ENCODE measurements around the gene SLC35D1.

The SLC35D1 gene

GRCh38 chr1:67060811-67061218 lies 6.9 kb upstream of the SLC35D1 start:
- no peak overlapping the region for H3K27ac ChIP-seq
- no peak for TF ChIP-seq ZFX (IDR thresholded peaks at IDR 0.05)
- TF ChIP-seq, protein P1, sequence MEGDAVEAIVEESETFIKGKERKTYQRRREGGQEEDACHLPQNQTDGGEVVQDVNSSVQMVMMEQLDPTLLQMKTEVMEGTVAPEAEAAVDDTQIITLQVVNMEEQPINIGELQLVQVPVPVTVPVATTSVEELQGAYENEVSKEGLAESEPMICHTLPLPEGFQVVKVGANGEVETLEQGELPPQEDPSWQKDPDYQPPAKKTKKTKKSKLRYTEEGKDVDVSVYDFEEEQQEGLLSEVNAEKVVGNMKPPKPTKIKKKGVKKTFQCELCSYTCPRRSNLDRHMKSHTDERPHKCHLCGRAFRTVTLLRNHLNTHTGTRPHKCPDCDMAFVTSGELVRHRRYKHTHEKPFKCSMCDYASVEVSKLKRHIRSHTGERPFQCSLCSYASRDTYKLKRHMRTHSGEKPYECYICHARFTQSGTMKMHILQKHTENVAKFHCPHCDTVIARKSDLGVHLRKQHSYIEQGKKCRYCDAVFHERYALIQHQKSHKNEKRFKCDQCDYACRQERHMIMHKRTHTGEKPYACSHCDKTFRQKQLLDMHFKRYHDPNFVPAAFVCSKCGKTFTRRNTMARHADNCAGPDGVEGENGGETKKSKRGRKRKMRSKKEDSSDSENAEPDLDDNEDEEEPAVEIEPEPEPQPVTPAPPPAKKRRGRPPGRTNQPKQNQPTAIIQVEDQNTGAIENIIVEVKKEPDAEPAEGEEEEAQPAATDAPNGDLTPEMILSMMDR (conservative IDR thresholded peaks at IDR 0.05), result no peak

DNA sequence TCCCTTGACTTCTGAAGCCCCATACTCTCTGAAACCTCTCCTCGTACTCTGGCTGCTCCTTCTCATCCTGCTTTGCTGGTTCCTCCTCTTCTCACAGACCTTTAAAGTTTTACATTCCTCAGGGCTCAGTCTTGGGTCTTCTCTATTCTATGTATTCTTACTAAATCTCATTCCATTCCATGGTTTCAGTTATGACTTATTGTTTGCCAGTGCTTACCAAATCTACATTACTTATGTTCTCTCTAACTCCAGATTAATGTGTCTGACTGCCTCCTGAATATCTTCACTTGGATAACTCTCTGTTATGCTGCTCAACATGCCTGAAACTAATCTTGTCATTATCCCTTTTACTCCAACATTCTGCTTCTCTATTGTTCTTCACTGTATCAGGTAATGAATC lies 5.4 kb upstream of the SLC35D1 start:
- TF ChIP-seq ZFX (IDR thresholded peaks at IDR 0.05), result no peak

DNA sequence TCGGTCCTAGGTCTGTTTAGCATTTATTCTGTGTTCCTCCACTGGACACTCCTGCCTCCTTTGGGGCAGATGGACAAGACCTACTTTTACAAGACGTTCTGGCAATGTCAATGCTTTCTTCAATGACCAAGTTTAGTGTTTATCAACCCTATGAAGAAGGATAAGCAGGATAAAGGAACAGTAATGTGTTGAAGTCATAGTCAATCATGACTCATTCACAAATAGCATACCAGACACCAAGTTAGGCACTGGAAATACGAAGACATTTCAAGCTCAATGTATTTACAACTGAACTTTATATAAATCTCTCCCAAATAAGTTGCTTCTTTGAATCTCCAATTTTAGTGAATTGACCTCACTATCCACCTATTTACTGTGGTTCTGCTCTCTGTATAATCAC lies 4.8 kb upstream of the SLC35D1 start:
- TF ChIP-seq ZFX (IDR thresholded peaks at IDR 0.05), result no peak
- TF ChIP-seq, protein P1 (conservative IDR thresholded peaks at IDR 0.05), result no peak
- no peak overlapping the region for H3K27ac ChIP-seq

More for the DNA sequence above, 5.4 kb upstream of the SLC35D1 start:
- H3K27ac ChIP-seq, result no peak overlapping the region

- H3K27ac ChIP-seq, result no peak overlapping the region
- no peak for TF ChIP-seq ZFX (IDR thresholded peaks at IDR 0.05)
- TF ChIP-seq, protein P1 (conservative IDR thresholded peaks at IDR 0.05), result no peak
These were observed 4.3 kb upstream of the SLC35D1 start for GRCh38 chr1:67058242-67058641.

DNA sequence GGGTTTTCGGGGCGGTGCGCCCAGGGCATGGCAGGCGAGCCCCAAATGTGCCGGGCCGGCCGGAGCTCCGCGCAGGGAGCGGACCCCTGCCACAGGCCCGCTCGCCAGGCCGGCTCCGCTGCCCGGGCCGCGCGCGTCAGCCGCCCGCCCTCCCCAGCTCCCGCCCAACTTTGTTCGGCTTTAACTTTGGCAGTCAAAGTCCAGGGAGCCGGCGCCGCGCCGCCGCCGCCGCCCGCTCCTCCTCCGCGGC lies 488 bp downstream of the SLC35D1 start:
- H3K27ac ChIP-seq, result peak overlapping the region; percentile 14; the same call in 1 of the 2 replicates
- TF ChIP-seq ZFX (IDR thresholded peaks at IDR 0.05), result no peak; the same call in 1 of the 2 replicates
- TF ChIP-seq, protein P1 (conservative IDR thresholded peaks at IDR 0.05), result no peak

DNA sequence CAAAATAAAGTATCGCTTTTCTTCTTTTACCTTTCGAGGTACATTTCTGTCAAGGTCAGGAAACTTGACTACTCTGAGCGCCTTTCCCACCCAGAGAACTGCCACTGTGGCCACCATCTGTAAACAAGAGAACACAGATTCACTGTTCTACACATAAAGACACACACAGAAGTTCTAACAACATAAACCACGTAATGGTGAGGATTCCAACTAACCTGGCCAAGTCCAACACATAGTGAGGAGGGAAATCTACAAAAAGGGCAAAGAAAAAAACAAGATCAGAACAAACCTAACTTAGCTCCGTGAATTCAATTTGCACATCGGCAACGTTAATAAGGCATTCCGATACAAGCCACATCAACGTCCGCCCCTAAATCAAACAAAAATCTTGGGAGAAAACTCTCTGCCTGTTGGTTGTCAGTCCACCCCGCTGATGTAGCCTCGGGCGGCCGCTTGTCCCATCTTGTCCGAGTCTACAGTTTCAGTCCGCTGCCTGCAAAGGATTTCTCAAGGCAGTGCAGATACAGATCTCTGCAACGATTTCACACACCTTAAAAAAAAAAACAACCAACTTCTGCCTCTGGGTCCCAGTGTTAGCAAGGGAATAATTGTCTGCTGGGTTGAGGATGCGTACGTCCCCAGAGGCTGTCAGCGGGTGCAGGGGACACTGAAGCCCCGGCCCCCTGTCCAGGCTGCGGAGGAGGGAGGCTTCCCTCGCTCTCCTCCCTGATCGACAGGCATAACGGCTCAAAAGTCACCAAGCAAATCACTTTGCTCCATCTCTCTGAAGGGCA lies 1.0 kb downstream of the SLC35D1 start:
- TF ChIP-seq ZFX (IDR thresholded peaks at IDR 0.05), result no peak
- TF ChIP-seq, protein P1 (conservative IDR thresholded peaks at IDR 0.05), result no peak
- peak overlapping the region; percentile 14; the same call in 1 of the 2 replicates for H3K27ac ChIP-seq

DNA sequence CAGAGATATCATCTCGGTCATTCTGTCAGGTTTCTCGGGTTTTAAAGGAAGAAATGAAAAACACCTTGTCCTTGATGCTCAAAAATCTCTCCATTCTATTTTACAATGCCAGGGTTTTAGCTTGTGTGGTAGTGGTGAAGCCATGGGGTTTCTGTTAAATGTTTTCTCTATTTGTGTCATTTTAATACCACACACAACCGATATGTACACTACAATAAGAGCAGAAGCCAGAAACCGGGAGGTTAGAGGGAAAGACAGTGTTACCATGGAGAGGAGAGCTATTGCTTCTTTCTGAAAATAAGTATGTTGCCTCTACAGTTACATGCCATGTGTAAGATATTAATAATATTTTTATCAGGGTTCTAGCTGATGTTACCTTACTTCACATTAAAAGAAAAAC lies 2.8 kb downstream of the SLC35D1 start:
- TF ChIP-seq ZFX (IDR thresholded peaks at IDR 0.05), result no peak
- TF ChIP-seq, protein P1 (conservative IDR thresholded peaks at IDR 0.05), result no peak
- H3K27ac ChIP-seq, result no peak overlapping the region
